HG03139 (cell line): ENCODE measurements around the gene TMA7.

Source experiments
- ATAC-seq: cut with Tn5 transposase; IDR thresholded peaks from one replicate; pipeline ENCODE4 v1.9.1; 2021; ENCODE audit not compliant: unreplicated experiment

TMA7 gene

DNA sequence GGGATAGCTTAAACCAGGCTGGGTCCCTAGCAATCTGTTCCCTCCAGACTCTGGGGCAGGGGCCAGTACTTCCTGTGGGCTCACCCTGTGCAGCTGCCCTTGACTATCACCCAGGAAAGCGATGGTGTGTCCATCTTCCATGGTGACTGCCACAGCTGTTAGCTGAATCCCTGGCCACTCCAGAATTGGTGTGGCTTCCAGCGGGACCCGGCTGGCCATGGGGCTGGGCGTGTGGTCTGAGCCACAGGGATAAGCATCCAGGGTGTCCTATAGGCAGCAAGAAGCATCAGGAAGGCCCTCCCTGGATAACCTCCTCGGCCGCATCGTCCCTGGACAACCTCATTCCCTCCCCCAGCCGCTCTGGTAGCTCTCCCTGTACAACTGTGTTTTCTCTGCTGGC, 17.4 kb upstream of the TMA7 start:
- ATAC-seq: no peak

DNA sequence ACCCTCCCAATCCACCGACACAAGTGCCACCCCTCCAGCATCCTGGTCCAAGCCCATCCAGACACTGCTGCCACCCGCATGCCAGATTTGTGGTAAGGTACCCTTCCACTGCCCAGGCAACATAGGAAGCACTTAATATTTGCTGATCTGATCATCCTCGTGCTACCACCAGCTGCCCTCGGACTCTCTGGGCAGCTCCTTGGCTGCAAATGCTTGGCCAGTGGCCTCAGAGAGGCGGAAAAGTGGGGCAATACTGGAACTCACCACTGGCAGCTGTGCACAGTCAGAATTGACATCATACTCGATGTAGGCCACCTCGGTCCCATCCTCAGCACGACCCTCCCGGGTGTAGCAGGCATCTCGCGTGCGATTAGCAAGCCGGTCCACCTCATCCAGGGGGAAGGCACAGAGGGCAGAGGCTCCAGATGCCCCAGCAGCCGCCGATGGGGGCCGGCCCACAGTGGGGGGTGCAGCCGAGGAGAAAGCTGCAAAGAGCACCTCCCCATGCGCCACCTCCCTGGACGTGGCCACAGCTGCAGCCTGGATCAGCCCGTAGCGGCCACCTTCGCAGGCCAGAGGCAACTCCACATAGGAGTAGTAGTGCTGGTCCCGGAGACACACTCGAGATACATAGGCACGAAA, 16.7 kb upstream of the TMA7 start:
- ATAC-seq: no peak

DNA sequence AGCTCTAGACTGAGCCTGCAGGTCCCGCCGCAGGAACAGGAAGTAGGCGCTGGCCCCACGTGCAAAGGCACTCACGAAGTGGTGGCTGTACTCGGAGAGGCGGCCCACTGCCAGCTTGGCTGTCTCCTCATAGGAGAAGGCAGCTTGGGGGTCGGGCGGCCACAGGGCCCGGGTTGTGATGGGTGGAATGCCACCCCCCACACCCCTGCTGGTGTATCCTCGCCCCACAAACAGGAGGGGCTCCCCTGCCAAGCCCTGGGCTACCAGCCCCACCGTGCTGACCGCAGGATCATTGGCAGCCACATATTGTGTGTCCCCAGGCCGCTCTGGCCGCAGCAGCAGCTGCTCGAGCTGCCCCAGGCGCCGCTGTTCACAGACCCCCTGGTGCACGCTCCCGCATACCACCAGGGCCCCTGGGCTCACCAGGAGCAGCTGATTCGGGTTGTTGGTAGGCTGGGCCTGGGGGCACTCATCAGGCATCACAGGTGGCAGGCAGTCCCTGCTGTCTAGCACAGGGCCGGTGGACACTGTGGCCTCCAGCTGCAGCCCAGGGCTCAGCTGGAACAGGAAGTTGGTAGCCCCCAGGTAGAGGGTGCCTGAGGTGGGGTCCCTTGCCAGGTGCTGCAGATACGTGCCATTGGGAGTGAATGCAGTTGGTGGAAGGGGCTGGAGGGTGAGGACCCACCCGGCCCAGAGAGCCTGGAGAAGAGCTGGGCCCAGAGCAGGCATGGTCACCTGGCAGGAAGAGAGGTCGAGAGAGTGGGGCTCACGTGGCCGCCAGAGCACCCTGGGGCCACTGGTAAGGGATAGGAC, 16.0 kb upstream of the TMA7 start:
- no peak for ATAC-seq

DNA sequence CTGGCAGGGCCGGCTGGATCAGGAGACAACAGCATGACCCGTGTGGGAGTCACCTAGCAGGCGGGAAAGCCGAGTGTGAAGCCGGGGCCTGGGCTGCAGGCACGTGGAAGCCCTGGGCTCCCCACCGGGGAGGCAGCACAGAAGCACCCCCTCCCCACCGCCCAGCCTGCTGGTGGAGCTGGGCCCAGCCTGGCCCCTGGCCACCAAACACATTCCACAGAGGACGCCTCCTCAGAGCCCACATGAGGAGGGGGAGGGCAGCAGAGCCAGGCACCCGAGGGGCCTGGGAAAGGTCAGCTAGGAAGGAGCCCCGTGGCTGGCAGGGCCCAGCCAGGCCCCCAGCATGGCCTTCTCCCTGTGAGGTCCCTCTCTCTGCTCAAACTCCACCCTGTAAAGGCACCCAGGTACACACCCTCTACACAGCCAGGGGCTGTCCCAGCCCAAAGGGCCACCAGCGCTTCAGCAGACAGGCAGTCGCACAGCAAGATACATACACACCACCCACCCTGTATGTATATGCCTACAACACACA, 14.7 kb upstream of the TMA7 start:
- no peak for ATAC-seq

DNA sequence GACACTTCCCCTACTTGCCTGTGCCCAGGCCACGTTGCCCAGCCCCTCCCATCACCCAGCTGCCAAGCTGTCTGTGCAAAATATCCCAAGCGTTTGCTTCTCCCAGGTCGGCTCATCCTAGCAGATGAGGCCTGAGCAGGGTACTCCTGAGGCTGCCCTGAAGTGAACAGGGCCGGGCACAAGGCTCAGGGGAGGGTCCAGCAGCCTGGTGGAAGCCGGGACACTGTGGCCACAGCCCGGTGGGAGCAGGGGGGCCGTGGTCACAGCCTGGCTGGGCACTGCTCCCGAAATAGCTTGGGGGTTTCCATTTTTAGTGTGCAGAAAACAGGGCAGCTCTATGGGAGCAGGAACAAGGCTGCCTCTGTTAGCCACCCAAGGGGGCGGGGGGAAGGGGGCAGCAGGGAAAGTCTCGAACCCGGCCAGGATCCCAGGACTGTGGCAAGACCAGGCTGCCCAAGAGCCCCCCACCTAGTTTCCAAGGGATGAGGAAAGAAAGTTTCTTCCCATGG, 13.6 kb upstream of the TMA7 start:
- no peak for ATAC-seq

DNA sequence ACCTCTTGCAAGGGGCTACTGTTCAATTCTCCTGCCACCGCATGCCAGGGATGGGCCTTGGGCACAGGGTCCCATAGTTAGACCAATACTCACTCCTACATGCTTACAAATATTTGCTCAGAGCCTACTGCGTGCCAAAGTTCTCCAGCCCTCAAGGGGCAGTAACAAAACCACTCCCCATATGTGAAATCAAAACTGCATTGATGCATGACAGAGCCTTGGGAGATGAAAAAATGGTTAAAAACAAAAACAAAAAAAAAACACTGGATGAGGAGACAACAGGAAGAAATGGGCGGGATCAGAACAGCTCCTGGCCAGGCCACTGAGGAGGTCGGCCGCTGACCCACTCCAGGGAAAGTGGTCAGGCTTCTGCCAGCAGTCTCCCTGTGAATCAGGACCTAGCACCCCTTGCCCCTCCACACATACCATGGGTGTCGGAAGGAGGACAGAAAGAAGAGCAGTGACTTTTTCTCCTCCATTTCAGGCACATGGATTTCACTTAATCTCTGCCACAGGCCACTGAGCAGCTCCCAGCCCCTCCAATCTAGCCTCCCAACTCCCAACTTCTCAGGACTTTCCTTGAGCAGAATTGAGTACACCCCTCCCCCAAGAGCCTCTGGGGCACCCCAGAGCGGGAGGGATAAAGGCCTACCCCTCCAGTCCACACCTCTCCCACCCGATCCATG, 13.0 kb upstream of the TMA7 start:
- no peak for ATAC-seq

DNA sequence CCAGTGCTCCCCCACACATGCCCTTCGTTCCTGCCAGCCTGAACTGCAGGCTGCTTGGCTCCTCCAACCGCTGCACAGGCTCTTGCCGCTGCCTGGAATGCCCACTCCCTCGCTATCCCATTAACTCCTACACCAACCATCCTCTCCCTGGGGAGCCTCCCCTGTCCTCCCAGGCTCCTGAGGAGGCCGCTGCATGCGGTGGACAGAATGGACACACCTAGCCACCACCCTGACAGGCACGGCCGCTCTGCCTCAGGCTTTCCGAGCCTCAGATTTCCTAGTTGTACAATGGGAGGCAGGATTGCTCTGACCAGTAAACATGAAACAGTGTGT, 12.5 kb upstream of the TMA7 start:
- ATAC-seq: no peak

DNA sequence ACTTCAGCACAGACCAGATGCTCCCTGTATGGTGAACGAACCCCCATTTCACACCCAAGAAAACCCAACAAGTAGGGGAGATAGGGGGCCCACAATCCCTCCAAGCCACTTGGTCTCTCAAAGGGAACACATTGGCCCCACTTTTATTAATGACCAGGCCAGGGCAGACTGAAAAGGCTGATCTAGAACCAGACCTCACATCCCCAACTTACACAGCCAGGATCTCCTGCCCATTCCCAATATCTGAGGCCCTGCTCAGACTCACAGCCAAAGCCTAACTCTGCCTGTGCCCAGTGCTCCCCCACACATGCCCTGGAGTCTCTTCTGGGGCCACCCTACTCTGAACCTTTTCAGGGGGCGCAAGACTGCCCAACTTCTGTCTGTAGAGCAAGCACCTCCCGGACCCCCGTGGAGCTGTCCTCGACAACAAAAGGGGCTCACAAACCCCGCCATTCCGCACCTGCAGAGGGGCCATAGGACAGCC, 11.9 kb upstream of the TMA7 start:
- no peak for ATAC-seq

DNA sequence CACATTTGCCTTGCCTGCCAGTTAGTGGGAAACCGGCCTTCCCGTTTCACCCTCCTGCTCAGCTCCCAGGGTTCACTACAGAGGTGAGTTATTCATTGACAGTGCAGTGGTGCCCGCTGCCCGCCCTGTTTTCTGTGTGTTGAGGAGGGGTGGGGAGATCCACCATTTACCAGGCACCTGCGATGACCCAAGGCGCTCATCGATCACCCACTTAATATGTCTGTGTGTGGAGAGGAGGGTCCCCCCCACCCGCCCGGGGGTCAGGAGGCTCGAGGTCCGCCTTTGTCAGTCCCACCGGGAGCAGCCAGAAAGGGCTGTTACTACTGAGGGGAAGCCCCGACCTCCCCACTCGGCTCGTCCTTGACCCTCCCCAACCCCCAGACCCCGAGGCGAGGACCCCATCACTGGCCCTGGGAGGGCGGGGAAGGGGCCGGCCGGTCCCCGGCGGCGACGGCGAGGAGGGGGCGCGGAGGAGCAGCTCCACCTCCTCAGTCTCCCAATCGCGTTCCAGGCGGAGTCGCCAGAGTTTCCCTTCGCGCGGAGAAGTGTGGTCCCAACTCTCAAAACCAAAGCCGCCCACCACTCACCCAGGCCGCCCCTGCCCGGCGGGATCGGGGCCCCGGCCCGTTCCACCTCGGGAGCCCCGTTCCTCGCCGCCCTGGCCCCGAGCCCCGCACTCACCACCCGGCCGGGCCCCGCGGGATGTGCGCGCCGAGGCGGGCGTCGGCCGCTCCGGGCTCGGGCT, 11.3 kb upstream of the TMA7 start:
- ATAC-seq: no peak

DNA sequence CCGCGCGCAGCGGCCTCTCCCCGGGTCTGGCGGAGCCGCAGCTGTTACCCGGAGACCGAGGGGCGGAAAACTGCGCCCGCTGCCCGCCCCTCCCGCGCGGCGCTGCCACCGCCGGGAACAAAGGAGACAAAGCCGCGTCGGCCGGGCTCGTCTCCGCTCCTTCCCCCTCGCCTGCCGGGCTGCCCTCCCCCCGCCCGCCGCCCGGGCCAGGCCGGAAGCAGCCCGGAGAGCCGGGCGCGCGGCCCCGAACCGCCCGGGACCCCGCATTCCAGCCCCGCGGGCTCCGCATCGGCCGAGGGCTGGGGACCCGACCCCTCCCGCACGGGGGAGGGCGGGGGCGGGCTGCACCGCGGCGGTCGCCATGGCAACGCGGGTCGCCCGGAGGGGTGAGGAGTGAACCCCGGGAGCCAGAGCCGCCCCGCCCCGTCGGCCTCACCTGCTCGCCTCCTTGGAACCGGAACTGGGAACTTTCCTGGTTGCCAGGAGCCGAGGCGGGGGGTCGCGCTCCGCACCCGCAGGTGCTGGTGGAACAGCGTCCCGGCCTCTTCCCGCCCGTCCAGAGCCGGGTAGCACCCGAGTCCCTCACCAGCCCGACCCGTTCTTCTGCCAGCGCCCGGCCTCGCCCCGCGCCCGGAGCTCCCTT, 10.6 kb upstream of the TMA7 start:
- ATAC-seq: no peak

DNA sequence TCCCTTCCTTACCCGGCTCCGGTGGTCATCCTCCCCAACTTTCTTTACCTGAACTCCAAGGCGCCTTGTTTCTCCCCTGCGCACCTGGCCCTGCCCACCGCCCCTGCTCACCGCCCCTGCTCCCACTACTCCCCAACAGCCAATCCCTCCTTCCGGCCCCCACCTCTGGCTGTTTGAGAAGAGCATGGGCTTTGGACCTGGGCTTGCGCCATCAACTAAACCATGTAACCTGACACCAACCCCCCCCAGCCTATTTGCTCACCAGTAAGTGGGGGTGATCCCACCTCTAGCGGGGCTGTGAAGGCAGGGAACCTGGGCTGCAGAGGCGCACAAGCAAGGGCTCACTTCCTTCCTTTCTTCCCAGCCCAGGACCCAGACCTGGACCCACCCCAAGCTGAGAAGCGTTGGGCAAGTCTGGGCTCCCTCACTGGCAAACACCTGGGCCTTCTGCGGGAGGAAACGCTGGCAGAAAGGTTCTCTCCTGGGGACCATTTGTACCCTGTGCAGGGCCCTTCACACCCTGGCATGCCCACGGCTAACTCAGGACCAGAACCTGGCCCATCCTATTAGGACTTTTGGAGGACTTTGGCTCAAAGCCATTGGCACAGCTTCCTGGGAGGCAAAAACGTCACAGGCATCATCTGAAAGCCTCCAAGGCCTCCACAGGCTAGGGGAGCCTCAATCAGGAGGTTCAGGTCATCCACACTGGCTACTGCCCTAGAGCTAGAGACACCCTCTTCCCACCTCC, 9.9 kb upstream of the TMA7 start, which contains the start of gene PLXNB1:
Gene PLXNB1, minus strand, starts transcription at position 127 of the 748 bp plus-strand sequence. CDS start 5,475 bp downstream, outside the sequence.
- no peak for ATAC-seq

DNA sequence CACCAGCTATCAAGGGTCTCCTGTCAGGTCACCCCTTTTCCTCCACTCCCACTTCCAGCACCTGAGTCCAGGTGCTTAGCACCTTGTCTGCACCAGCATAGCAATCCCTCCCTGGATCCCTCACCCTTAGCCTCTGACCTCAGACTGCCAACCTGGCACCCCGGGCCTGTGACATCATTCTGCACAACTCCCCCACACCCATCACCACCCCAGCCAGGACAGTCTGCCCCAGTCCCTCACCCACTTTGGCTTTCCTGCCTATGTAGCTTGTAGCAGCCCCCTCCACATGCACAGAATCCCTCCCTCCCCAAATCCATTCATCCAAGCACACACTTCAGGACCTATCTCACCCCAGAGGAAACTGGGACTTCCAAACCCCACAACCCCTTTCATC, 9.4 kb upstream of the TMA7 start:
- ATAC-seq: no peak

DNA sequence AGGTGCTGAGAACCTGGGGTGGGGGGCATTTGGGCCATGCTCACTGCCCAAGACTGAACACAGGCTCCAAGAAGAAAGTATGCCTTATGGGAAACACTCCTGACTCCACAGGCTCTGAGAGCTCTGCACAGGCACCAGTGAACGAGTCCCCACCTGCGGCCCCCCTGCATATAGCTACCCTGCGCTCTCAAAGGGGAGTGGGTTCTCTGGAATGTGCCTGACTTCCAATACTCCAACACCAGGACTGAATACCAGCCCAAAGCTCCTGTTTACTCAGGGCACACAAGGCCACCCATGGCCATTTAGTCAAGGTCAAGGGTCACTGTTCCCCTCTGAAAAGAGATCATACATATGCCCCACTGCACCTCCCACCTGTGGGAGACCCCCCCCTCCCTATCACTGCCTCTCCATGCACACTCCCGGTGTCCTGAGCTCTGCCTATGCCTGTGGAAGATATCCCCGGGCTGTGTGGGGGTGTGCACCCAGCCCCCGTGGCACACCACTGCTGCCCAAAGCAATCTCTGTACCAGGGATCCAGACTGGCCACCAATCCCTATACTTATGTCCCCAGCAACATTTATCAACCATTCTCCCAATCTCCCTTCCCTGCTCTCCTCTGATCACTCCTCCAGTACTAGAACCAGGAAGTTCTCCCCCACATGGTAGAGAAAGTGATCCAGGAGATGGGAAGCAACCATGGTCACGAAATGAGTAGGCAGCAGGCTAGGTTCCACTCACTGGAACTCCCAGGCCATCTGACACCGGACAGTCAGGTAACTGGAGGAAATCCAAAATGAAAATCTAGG, 8.6 kb upstream of the TMA7 start:
- ATAC-seq: no peak

DNA sequence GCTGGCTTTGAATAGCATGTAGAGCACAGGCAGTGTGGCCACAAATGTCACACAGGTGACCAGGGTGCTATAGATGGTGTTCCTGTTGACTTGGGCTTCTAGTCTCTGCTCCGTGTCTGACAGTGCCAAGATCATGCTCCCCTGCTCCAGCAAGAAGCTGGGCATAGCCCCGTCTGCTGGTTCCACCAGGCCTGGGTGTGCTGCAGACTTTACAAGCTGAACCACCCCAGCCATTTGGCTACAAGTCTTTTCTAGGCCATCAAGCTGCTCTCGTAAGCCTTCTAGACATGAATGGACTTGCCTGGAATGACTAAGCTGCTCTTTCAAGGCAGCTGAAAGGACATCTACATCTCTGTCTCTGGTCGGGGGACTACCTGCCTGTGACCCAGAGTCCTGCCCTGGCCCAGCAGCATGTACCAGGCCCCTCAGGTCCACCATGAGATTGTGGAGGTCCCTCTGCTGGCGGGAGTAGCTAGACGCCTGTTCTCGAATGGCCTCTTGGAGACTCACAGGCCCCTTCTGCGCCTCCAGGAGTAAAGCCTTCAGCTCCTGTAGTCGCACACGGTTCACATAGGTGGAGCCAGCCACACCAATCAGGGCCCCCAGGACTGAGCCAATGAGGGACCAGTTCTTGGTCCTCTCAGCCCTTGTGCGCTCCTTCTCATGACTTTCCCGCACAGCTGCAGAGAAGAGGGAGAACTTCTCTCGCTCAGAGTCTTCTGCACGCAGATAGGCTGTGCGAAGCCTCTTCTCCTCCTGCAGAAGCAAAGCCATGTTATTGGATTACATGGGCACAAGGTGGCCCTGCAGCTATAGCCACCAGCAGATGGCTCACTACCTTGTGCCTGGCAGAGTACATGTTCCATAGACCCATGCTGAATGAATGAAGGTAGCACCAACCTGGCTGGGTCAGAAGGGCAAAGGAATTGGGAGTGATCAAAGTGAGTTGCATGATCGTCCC, 7.4 kb upstream of the TMA7 start:
- no peak for ATAC-seq

DNA sequence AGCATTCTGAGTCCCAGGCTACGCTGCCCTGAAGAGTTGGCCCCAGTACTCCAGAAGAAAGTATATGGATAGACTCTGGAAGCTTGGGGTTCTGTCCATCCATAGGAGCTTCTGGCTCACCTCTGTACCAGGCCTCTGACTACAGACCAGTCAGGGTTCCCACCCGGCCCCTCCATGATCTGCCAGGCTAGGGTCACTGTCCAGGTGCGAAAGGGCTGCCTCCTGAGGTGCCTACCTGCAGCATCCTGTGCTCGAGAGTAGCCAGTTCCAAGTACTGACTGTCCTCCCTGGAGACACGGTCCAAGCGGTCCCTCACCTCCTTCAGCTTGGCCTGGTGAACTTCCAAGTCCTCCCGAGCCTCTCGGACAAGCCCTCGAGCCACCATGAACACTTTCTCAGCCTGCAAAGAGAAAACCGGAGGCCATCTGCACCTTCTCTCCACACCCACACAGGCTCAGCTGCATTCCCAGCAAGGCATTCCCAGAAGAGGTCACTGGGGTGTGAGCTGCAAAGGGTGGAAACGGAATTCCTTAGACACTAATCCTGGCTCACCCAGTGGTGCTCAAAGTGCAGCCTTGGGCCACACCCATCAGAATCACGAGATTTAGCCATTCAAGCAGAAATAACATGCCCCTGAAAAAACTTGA, 6.5 kb upstream of the TMA7 start:
- no peak for ATAC-seq

DNA sequence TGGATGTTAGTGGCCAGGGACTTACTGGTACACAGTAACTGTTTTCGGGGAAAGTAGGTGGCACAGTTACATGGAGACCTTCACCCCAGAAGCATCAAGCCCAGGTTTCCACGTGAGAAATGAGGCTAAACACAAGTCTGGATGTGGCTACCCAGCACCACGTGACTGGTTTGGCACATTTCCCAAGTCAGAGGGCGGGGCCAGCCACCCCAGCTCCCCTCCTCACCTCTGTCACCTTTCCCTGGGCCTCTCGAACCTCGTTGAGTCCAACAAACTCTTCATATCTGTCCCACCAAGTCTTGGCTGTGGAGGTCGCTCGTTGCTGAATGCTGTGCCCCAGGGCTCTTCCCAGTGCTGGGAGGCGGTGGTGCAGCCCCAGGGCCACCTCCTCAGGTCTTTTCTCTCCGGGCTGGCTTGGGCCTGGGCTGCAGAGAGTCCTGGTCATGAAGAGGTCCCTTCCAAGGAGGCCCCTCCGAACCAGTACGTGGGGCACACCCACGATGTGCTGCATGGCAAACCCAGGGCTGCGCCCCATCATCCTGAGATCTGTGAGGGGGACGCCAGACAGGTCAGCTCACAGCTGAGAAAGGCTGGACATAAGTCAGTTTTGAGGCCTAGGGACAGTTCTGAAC, 5.3 kb upstream of the TMA7 start:
- no peak for ATAC-seq

DNA sequence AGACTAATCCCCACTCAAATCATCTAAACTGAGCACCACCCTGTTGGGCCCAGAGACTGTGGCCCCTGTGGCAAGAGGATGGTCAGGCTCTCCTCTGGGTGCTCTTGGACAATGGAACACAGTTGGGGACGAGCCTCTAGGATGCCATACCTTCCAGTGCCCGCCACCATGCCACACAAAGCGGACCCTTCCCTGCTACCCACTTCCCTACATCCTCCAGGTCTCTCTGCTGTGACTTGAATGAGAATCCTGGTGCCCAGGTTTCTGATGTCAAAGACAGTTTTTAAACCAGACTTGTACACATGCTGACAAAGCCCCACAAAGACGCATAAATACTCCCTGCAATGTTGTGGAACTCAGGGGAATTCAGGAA, 4.8 kb upstream of the TMA7 start:
- ATAC-seq: no peak
